Colonic mucosa (tissue), 4 donors: ENCODE data around the gene SLC6A8. TPM values are rescaled to one million over a fixed set of nuclear protein-coding genes. Genes with fewer than 3 reads are reported as not detected.
A peak's percentile ranks its signal among the peaks of the same experiment; 100 is the strongest.

ENCODE experiments used
- DNase-seq: peaks from one replicate; pipeline ENCODE4 v3.0.0-alpha.2; 2020
- H3K27ac ChIP-seq: fragments of 200-600 bp; one replicate; pipeline ENCODE4 v1.8.0; 2021
- H3K27me3 ChIP-seq: fragments of 200-600 bp; one replicate; pipeline ENCODE4 v1.8.0; 2021
- H3K36me3 ChIP-seq: fragments of 200-600 bp; one replicate; pipeline ENCODE4 v1.8.0; 2021
- H3K4me1 ChIP-seq: fragments of 200-600 bp; one replicate; pipeline ENCODE4 v1.8.0; 2021; ENCODE audit warnings: mild to moderate bottlenecking
- H3K4me3 ChIP-seq: fragments of 200-600 bp; one replicate; pipeline ENCODE4 v1.8.0; 2021
- H3K9ac ChIP-seq, 2 donors: one replicate each; pipeline ENCODE4 v1.7.0; 2013; ENCODE audit warnings: control low read depth in 2 of 2, low read depth in 2 of 2, low read length in 2 of 2
- H3K9me3 ChIP-seq: fragments of 200-600 bp; one replicate; pipeline ENCODE4 v1.8.0; 2021
- intact Hi-C: fragments of 100-400 bp; cut with DNase I; formaldehyde crosslinking; loops from one replicate; pipeline ENCODE4 v1.14.1; 2022
- total RNA-seq, 2 donors: library from RNA; stranded (reverse); fragmentation: NEBNext Ultra II Directional in 1 of 2; extraction: Animal tissue kit (Norgen Biotek cat#: 25700) in 1 of 2; gene quantifications; one replicate each; pipeline ENCODE4 v1.2.1, GENCODE V29; 2021
- TF ChIP-seq, protein P1 (sequence below): fragments of 200-600 bp; IDR thresholded peaks from one replicate; pipeline ENCODE4 v1.8.0; 2022; ENCODE audit warnings: antibody characterized with exemption, mild to moderate bottlenecking
- donor health status: healthy.
- donor health status: DM: no; HTN: no; CAD: no.
- donor health status: DM: no; HTN: no; CAD: no.

SLC6A8 gene
- total RNA-seq, 2 donors from 2014 or later = 197 to 435 TPM

DNA sequence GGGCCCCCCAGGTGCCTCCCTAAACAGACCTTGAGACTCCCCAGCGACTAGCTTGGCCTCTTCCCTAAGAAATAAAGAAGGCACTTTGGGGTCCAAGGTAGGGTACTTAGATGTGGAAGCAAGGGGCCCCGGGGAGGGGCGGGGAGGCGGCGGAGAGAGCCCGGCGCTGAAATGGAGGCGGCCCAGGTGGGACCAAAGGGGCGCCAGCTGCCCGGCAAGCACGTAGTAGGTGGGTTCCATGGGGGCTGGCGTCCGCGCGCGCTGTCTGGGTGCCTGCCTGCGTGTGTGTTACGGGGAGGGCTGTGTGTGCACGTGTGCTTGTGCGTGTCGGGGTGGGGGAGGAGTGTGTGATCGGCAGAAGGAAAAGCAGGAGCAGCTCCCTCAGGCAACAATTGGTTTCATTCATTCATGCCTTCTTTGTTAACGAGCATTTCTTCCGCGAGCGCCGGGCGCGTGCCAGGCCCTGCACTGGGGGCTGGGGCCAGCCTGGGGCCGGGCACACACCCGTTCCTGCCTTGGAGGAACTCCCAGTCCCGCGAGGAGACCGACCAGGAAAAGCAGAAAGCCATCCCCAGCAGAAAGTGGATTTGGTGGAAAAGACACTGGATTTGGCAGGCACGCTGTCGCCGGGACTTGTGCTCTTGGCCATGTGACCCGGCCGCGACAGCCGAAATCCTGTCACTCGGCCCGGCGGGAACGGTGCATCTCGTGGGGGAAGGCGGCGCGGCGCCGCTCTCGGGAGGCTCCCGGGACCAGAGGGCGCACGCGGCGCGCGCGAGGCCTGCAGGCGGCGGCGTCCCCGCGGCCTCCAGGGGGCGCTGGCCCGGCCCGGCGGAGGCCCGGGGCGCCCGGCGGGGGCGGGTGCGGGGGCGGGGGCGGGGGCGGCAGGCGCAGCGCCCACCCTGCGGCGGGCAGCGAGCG is 44.0 kb upstream of the SLC6A8 start:
- Histone ChIP-seq H3K27me3 (peaks cover 52% of the 10 kb centered on the region), H3K4me3 (no peak overlapping the region), H3K27ac (no peak overlapping the region)

DNA sequence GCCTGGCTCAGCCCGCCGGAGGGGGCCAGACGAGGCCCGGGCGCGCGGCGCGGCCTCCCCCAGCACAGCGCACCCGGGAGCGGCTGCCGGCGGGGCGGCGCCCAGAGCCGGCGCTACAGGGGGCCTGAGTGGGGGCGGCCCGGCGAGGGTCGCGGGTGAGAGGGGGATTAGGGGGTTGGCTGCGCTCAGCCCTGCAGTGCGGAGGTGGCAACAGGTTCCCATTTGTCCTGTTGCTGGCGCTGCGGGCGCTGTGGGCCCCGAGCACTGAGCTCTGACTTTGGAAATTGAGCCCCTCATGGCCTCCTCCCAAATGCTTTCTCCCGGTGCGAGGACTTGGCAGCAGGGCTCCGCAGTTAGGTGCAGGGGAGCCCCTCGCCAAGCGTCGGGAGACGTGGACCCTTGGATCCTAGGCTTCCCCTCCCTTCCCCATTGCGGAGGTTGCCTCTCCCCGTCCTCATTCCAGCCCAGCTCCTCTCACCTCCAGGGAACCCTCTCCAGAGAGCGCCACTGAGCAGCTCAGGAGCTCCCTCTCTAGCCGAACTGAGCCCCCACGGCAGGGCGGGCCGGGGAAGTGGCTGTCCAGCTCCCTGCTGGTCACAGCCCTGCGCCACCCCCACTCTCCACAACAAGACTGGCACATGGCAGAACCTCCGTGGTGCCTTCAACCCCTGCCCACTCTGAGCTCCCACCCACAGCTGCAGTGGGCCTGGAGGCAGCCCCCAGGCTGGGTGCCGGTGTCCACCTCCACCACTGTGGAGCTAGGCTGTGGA is 43.2 kb upstream of the SLC6A8 start:
- Histone ChIP-seq H3K9me3 (no peaks in the 10 kb centered on the region), H3K4me1 (no peaks in the 10 kb centered on the region), H3K36me3 (no peaks in the 10 kb centered on the region), H3K27me3 (peaks cover 52% of the 10 kb centered on the region), H3K4me3 (no peak overlapping the region), H3K9ac (no peak overlapping the region), H3K27ac (no peak overlapping the region)
- intact Hi-C loops = no loop called here
- DNase-seq = no peak
- TF ChIP-seq, protein P1, sequence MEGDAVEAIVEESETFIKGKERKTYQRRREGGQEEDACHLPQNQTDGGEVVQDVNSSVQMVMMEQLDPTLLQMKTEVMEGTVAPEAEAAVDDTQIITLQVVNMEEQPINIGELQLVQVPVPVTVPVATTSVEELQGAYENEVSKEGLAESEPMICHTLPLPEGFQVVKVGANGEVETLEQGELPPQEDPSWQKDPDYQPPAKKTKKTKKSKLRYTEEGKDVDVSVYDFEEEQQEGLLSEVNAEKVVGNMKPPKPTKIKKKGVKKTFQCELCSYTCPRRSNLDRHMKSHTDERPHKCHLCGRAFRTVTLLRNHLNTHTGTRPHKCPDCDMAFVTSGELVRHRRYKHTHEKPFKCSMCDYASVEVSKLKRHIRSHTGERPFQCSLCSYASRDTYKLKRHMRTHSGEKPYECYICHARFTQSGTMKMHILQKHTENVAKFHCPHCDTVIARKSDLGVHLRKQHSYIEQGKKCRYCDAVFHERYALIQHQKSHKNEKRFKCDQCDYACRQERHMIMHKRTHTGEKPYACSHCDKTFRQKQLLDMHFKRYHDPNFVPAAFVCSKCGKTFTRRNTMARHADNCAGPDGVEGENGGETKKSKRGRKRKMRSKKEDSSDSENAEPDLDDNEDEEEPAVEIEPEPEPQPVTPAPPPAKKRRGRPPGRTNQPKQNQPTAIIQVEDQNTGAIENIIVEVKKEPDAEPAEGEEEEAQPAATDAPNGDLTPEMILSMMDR = no peak

More for the DNA sequence above, 44.0 kb upstream of the SLC6A8 start:
- H3K36me3 ChIP-seq = no peaks in the 10 kb centered on the region
- peak; percentile 12 for DNase-seq
- no peaks in the 10 kb centered on the region for H3K9me3 ChIP-seq
- H3K4me1 ChIP-seq = no peaks in the 10 kb centered on the region
- TF ChIP-seq, protein P1 = no peak
- no peak overlapping the region for H3K9ac ChIP-seq
- intact Hi-C loops = no loop called here

DNA sequence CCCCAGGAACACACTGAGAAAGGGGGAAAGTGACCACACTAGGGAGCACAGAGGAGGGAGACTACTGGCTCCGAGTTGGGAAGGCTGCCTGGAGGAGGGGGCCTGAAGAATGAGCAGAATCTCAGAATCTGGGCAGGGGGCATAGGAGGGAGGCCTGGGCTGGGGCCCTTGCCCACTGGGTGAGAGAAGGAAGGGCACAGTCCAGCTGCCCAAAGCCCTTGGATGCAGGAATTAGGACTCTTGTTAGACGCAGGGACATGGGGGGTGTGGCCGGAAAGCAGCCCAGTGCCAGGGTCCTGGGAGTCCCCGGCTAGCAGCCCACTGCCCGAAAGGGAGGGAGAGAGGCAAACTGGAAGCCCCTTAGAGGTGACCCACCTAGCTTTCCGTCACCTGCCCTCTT is 42.6 kb upstream of the SLC6A8 start:
- TF ChIP-seq, protein P1 = no peak
- intact Hi-C loops = no loop called here
- Histone ChIP-seq H3K4me3 (no peak overlapping the region), H3K9ac (no peak overlapping the region), H3K27ac (no peak overlapping the region), H3K27me3 (peaks cover 52% of the 10 kb centered on the region), H3K9me3 (no peaks in the 10 kb centered on the region), H3K4me1 (no peaks in the 10 kb centered on the region), H3K36me3 (no peaks in the 10 kb centered on the region)
- DNase-seq = no peak

DNA sequence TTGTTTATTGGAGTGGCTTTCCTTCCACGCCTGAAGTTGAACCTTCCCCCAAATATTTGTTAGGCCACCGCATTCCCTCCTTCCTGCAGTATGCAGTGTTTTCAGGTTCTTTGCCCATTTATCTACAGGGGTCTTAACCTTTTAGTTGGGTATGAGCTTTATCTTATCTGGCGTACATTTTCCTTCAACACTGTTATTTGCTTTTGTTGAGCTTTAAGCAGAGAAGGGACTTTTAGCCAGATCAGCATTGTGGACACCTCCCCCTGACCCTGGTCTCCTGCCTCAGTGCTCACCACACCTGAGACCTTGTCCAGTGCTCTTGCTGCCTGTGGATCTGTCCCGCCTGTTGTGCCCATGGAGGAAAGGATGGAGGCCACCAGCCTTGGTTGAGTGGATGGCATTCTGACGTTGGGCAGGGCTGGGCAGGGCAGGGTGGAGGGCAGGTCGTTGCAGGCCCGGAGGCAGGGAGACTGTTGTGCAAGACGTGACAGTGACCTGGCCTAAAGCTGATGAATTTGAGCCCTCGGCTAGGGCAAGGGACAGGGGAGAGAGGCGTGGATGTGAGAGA is 41.7 kb upstream of the SLC6A8 start:
- intact Hi-C loops = no loop called here
- TF ChIP-seq, protein P1 = no peak
- Histone ChIP-seq H3K9me3 (no peaks in the 10 kb centered on the region), H3K9ac (no peak overlapping the region), H3K4me1 (no peaks in the 10 kb centered on the region), H3K4me3 (no peak overlapping the region), H3K27ac (no peak overlapping the region), H3K36me3 (no peaks in the 10 kb centered on the region), H3K27me3 (peaks cover 52% of the 10 kb centered on the region)
- no peak for DNase-seq

DNA sequence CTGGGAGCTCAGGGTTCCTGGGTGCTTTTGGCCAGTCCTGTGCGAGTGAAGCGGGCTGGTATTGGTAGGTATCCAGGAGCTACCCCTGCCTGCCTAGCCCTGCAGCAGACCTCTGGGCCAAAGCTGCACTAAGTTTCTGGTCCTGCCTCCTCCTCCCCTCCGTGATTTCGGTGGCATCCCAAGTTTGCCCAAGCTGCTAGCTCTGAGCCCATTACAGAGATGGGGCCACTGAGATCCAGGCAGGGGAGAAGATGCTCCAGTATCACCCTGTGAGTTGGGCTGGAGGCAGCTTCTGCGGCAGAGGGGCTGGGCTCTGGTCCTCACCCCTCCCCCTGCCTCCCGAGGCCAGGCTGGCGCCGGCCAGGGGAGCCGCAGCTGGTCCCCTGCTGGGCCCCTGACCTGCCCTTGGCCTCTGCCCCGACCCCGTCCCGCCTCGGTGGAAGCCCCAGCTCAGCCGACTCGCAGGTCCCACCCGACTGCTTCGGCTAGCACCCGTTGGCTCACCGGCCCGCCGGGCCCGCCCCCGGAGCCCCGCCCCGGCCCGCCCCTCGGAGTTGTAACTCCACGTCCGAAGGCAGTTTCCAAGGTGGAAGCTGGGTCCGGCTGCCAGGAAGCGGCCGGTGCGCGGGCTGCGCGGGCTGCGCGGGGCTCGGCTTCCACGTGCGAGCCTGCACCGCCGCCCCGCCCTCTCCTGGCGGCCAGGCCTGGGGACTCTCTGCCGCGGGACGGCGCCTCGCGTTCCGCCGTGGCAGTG is 40.9 kb upstream of the SLC6A8 start, which contains the start of gene DUSP9:
Gene DUSP9 (plus strand): TSS at position 584 of the 754 bp plus-strand sequence. CDS start 751 bp downstream, outside the sequence.
- H3K9me3 ChIP-seq = no peaks in the 10 kb centered on the region
- no peaks in the 10 kb centered on the region for H3K36me3 ChIP-seq
- H3K4me3 ChIP-seq = peak within 1 kb of the TSS; percentile 7
- peak; percentile 32 for DNase-seq
- H3K4me1 ChIP-seq = no peaks in the 10 kb centered on the region
- H3K27ac ChIP-seq = no peak within 1 kb of the TSS
- TF ChIP-seq, protein P1 = no peak
- intact Hi-C loops = no loop called here
- peaks cover 52% of the 10 kb centered on the region for H3K27me3 ChIP-seq
- no peak within 1 kb of the TSS for H3K9ac ChIP-seq
